Activated gamma-delta T cell treated with anti-CD3 and anti-CD28 coated beads, Interleukin-2, amount 50 U/mL, for 16 hours (primary cell): ENCODE results near the gene CLEC4C.
"Not testable (repeated sequence)": the region's sequence is repeated elsewhere in the genome, so short reads cannot be mapped to it uniquely, and the experiment has no call there.

Experiments
- DNase-seq: peaks from one replicate; pipeline ENCODE4 v3.0.0-alpha.2; 2020; ENCODE audit warnings: low read depth

The CLEC4C gene, protein sequence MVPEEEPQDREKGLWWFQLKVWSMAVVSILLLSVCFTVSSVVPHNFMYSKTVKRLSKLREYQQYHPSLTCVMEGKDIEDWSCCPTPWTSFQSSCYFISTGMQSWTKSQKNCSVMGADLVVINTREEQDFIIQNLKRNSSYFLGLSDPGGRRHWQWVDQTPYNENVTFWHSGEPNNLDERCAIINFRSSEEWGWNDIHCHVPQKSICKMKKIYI

DNA sequence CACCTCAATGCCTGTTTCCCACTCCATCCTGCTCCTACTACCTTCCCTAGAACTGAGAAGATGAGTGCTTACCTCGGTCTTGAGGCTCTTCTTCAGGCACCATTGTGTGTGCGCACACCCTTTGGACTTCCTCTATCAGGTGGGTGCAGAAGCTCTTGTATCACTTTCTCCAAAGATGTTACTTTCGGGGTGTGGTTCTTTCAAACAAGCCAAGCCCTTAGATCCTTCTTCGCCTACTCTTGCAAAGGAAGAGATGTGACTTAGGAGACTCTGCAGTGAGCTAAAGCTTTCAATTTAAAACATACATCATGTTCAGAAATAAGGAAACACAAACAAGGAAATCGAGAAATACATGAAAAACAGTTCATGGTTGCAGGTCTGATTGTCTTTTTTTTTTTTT, at the start of gene CLEC4C:
CLEC4C (minus strand) TSS at position 130 of the 400 bp plus-strand sequence; CDS start at position 103, 27 bp downstream.
- no peak for DNase-seq

DNA sequence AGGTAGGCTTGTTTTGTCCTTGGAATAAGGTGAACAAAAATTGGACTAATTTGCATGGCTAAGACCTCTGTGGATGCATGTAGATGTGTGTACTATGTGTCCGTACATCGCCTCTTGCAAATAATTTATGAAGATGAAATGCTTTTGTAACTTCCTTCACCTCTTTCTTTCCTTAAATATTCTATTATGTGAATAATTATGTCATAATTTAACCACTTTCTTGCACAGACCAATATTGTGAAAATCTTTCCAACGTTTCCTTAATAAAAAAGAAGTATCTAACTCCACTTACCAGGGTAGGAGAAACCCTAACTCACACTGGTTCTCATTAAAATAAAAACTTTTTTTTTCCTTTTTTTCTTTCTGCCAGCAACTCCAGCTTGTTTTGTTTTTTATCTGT, 46.0 kb upstream of the CLEC4C start:
- DNase-seq: no peak

DNA sequence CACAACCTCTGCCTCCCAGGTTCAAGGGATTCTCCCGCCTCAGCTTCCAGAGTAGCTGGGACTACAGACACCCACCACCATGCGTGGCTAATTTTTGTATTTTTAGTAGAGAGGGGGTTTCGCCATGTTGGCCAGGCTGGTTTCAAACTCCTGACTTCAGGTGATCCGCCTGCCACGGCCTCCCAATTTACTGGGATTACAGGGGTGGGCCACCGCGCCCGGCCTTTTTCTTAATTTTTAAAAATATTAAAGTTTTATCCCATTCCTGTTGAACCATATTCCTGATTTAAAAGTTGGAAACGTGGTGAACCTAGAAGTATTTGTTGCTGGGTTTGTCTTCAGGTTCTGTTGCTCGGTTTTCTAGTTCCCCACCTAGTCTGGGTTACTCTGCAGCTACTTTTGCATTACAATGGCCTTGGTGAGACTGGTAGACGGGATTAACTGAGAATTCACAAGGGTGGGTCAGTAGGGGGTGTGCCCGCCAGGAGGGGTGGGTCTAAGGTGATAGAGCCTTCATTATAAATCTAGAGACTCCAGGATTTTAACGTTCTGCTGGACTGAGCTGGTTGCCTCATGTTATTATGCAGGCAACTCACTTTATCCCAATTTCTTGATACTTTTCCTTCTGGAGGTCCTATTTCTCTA, 41.8 kb upstream of the CLEC4C start, which contains the start of gene NANOG:
NANOG (plus strand) TSS at position 519 of the 645 bp plus-strand sequence. CDS start 213 bp downstream, outside the sequence.
- not testable (repeated sequence) for DNase-seq

DNA sequence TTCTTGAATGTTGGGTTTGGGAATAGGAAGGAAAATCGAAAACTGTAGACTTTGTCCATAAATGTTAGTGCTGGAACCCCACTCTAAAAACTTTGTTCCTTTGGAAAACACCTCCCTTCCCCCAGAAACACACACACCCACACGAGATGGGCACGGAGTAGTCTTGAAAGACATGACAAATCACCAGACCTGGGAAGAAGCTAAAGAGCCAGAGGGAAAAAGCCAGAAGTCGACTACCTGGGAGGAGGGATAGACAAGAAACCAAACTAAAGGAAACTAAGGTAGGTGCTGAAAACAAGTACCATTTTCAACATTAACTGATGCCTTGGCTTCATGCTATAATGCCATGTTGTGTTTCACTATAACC, 41.1 kb upstream of the CLEC4C start:
- no peak for DNase-seq

DNA sequence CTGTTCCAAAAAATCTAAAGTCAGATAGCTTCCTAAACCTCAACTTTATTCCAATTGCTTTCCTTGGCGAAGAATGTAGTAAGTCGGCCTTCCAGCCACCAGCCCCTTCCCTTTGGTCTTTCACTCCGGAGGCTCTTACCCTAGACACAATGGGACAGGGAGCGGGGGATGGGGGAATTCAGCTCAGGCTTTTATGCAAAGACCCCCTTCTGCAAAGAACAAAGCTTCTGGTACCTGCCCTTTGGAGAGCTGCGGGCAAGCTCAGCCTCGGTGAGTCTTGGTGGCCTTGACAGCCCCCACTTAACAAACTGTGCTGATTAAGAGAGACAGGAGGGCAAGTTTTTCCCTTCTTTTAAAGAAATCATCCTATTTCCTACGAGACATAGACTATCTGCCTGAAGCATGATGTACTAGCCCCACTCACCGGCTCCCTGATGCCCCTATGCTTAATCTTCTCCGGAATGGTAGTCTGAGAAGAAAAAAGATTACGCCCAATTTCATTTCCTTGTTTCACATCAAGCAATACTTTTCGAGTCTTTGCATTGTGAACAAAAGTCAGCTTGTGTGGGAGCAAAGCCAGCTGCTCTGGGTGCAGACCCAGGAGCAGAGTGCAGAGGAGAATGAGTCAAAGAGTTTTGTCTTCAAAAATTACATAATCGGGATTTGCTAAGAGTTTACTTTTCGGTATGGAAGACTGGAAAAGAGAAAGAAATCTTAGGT, 40.6 kb upstream of the CLEC4C start:
- DNase-seq: no peak

DNA sequence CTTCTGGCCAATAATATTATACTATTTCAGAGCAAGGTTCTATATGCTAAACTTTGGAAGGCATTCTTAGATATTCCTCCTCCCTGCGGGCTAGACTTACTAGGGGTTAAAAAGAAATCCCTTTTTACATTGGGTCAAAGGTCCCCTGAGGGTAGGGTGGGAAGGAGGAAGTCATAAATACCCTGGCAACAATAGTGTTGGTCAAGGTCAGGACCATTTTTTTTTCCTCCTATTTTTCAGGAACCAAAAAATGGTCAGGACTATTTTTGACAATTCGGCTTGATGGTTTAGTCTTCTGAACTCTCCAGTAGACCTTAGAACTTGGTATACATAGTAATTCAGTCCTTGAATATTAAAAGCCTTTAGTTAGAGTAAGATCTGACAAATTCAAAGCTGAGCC, 37.5 kb upstream of the CLEC4C start:
- no peak for DNase-seq

DNA sequence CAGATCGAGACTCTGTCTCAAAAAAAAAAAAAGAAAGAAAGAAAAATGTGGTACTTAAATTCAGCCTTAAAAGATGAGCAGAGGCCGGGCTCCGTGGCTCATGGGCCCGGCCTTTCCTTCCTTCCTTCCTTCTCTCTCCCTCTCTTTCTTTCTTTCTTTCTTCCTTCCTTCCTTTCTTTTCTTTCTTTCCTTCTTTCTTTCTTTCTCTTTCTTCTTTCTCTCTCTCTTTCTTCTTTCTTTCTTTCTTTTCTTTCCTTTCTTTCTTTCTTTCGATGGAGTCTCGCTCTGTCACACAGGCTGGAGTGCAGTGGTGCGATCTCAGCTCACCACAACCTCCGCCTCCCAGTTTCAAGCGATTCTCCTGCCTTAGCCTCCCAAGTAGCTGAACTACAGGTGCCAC, 36.3 kb upstream of the CLEC4C start:
- not testable (repeated sequence) for DNase-seq

DNA sequence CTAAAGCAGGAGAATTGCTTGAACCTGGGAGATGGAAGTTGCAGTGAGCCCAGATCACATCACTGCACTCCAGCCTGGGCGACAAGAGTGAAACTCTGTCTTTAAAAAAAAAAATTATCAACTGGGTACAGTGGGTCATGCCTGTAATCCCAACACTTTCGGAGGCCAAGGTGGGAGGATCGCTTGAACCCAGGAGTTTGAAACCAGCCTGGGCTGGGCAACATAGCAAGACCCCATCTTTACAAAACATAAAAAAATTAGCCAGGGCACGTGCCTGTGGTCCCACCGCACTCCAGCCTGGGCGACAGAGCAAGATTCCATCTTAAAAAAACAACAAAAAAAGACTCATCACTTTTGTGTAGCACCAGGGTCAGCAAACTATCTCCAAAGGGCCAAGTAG, 34.9 kb upstream of the CLEC4C start:
- DNase-seq: no peak

DNA sequence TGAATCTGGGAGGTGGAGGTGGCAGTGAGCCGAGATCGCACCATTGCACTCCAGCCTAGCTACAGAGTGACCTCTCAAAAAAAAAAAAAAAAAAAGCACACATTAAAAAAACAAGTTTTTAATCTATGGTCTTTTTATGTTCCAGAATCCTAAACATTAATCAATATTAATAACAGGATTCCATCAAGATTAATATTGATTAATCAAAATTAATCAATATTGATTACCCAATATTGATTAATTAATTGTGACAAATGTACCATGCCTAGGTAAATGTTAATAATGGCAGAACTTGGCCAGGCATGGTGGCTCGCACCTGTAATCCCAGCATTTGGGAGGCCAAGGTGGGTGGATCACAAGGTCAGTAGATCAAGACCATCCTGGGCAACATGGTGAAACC, 34.1 kb upstream of the CLEC4C start:
- no peak for DNase-seq

DNA sequence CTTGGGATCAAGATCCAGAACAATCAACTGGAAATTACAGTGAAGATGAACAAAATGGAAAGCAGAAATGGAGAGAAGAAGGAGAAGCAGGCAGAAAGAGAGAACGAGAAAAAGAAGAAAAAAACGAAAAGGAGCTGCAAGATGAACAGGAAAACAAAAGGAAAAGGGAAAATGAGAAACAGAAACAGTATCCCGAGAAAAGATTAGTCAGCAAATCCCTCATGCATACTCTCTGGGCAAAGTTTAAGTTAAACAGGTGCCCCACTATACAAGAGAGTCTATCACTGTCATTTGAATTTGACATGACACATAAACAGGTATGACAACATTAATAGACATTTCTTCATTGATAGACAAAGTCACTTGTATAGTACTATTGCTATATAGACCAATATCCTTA, 22.8 kb upstream of the CLEC4C start:
- DNase-seq: no peak

DNA sequence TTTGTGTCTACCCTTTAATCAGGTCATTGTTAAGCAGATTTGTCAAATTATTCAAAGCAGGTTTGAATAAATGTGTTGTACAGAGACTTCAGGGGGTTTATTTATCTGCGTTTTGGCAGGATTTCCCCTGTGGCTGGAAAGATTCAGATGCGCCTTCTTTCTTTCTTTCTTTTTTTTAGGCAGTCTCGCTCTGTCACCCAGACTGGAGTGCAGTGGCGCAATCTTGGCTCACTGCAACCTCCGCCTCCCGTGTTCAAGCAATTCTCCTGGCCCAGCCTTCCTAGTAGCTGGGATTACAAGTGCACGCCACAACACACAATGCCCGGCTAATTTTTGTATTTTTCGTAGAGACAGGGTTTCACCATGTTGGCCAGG, 11.6 kb upstream of the CLEC4C start:
- DNase-seq: no peak

DNA sequence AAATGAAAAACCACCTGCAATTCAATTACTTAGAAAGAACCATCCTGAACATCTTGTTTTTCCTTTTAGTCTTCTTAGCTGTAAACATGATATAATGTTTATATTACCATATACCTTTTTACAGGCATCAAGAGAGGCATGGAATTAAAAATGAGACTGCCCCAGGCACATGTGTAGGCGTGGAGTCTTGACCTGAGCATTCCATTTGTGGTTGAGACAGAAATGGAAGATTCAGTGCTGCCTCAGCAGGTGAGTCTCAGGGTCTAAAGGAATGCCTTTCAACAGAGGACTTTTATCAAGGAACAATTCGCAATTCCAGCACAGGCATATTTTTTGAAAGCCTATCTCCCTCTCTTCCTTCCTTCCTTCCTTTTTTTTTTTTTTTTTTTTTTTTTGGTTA, 9.8 kb upstream of the CLEC4C start:
- no peak for DNase-seq

DNA sequence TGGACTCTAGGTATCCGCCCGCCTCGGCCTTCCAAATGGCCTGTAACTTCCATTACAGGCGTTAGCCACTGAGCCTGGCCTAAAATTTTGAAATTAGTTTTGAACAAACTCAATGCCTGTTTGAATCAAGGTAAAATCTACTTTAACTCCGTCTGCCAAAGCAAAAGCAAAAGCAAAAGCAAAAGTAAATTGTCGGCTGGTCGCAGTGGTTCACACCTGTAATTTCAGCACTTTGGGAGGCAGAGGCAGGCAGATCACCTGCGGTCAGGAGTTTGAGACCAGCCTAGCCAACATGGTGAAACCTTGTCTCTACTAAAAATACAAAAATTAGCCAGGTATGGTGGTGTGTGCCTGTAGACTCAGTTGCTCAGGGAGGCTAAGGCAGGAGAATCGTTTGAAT, 8.5 kb upstream of the CLEC4C start:
- not testable (repeated sequence) for DNase-seq

DNA sequence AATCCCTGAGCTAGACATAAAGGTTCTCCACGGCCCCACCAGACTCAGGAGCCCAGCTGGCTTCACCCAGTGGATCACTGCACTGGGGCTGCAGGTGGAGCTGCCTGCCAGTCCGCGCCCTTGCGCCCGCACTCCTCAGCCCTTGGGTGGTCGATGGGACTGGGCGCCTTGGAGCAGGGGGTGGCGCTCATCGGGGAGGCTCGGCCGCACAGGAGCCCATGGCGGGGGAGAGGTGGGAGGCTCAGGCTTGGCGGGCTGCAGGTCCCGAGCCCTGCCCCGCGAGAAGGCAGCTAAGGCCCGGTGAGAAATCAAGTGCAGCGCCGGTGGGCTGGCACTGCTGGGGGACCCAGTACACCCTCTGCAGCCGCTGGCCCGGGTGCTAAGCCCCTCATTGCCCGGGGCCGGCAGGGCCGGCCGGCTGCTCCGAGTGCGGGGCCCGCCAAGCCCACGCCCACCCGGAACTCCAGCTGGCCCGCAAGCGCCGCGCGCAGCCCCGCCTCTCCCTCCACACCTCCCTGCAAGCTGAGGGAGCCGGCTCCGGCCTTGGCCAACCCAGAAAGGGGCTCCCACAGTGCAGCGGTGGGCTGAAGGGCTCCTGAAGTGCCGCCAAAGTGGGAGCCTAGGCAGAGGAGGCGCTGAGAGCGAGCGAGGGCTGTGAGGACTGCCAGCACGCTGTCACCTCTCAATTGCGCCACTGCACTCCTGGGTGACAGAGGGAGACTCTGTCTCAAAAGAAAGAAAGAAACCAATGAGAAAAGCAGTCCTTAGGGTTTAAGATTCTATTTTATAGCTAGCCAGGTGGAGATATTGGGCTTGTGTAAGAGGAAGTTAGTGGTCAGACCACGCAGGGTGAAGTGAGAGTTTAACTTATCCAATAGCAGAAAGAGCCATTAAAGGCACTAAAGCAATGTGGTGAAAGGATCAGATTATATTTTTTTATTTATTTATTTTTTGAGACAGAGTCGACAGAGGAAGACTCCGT, 5.1 kb upstream of the CLEC4C start:
- DNase-seq: not testable (repeated sequence)

DNA sequence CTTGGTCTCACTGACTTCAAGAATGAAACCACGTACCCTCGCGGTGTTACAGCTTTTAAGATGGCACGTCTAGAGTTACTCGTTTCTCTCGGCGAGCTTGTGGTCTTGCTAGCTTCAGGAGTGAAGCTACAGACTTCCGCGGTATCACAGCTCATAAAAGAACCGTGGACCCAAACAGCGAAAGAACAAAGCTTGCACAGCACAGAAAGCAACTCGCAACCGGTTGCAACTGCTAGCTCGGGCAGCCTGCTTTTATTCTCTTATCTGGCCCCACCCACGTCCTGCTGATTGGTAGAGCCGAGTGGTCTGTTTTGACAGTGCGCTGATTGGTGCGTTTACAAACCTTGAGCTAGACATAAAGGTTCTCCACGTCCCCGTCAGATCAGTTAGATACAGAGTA, 4.2 kb upstream of the CLEC4C start:
- DNase-seq: no peak

DNA sequence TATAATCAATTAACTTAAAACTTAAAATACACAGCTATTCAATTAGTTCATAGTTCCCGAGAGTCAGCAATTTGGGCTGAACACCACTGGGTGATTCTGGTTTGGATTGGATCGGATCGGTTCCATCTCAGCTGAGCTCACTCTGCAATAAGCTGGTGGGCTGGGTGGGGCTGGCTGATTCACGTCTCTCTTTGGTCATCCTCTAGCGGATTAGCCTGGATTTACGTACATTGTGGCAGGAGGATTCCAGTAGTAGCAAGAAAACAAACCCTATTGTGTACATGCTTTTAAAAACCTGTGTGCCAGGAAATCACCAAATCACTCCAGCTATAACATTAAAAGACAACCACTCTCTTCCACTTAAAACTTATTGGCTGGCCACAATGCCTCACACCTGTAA, 3.2 kb upstream of the CLEC4C start:
- DNase-seq: no peak

DNA sequence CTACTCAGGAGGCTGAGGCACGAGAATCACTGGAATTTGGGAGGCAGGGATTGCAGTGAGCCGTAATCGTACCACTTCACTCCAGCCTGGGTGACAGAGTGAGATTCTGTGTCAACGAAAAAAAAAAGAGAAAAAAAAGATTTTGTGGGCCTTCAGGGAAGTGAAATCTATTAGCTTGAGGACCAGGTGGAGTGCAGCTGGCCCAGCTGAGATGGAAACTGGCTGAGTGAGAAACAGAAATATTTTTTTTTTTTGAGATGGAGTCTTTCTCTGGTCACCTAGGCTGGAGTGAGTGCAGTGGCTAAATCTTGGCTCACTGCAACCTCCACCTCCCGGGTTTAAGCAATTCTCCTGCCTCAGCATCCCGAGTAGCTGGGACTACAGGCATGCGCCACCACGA, 2.3 kb upstream of the CLEC4C start:
- DNase-seq: no peak

DNA sequence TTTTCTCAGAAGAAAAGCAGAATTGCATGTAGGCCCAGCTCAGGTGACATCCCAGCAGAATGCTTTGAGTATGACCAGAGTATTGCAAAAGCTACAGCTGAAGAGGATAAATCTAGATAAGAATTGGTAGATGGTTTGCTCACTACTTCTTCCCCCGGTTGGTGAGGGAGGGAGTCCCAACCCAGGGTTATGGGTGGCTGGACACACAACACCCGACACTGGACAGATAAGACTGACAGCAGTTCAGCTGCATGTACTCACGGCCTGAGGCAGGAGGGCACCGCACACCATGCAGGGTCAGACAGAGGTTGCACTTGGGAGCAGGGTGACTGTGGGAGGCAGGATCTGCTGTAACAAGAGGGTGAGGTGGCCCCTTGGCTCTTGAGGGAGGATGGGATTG, 1.7 kb upstream of the CLEC4C start:
- DNase-seq: no peak

DNA sequence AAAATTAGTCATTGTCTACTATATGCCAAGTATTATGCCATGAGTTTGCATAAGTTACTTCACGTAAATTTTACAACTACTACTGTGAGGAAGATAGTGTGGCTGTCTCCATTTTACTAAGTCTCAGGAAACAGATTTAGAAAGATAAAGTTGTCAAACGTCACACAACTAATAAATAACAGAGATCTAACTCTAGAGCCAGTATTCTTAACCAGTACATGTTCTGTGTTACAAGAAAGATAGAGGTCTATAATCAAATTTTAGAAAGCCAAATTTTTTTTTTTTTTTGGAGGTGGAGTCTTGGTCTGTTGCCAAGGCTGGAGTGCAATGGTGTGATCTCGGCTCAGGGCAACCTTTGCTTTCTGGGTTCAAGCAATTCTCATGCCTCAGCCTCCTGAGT, 14.2 kb downstream of the CLEC4C start:
- DNase-seq: no peak

DNA sequence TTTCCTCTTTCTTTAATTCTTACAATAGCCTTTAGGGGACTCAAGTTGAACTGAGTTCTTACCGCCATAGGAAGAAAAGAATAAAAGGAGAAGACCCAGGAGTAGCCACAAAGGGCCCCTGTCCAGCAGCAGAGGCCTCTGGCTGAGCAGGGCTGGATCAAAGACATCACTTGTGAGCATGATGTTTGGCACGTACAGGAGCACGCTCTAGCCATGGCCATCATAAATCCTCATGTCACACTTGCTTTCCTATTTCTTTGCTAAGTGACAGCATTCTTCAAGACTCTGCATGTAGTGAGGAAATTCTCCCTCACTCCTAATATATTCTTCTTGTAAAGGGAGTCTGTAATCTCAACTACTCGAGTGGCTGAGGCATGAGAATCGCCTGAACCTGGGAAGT, 15.7 kb downstream of the CLEC4C start:
- no peak for DNase-seq

DNA sequence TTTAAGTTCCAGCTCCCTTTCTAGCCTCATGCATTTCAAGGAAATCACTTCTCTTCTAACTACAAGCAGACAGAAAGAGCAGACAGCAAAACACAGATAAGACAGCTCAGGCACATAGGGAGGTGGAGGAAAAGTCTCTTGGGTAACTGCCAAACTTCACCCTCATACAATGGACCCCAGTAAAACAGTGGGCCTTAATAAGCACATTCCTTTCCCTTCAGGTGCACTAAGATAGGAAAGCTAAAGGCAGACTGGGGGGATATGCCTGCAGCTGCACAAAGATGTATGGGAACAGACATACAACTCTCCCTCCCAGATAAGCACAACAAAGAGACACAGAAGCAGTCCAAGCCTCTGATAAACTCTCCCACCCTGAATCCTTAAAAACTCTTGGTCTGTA, 16.2 kb downstream of the CLEC4C start:
- DNase-seq: not testable (repeated sequence)

DNA sequence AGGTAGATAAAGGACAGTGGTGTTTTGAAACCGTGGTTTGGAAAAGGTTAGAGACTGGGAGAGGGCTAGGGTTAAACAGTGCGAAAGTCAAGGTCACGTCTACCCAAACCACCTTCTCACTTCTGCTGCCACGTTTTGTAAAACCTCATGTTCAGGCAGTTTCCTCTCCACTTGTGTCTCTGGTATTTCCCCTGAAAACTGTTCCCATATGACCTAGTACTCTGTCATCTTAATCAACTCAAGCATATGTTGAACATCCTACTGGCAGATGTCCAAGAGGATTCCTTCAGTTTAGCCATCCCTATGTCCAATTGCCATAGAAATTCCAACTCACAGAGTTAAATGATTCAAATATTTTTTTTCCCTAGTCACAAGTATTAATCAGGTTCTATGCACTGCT, 17.4 kb downstream of the CLEC4C start:
- no peak for DNase-seq
